ENCODE data around the gene HSDL2.
A peak's percentile ranks its signal among the peaks of the same experiment; 100 is the strongest.
"Not testable (repeated sequence)": the region's sequence is repeated elsewhere in the genome, so short reads cannot be mapped to it uniquely, and the experiment has no call there.

HSDL2 gene

DNA sequence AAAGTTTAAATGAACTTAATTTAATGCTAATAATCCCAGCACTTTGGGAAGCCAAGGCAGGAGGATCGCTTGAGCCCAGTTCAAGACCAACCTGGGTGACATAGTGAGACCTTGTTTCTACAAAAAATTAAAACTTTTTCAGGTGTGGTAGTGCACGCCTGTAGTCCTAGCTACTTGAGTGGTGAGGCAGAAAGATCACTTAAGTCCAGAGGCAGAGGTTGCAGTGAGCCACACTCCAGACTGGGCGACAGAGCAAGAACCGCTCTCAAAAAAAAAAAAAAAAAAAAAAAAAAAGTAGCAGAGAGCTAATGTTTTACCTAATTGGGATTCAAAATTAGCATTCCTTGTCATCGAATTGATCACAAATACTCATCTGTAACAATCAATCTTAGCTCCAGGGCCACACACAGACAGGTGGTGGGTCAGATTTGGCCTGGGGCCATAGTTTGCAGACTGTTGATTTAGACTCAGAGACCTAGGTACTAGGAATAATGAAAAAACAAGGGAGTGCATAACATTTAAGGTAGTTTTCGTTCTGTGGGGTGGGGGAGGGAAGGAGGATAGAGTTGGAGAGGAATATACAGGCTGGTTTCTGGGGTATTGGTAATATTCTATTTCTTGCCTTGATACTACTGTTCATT lies 21.4 kb downstream of the HSDL2 start:
- no peak for DNase-seq

DNA sequence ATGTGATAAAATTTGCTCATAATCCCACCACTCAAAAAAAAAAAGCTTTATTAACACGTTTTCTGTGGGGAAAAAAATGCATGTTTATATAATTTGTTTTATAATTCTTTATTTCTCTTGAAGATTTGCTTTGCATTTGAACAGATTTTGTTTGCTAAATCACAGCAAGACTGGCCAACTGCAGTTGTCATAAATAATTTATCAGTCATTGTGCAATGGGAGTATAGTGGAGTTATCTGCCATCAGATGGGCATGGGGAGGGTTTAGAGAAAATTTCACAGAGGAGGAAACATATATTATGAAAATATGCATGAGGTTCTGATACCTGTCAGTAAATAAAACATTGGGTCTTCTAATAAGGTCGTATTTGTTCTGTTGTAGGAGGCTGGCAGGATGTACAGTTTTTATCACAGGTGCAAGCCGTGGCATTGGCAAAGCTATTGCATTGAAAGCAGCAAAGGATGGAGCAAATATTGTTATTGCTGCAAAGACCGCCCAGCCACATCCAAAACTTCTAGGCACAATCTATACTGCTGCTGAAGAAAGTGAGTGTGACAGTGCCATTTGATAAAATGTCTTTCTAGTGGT lies 23.8 kb downstream of the HSDL2 start:
- DNase-seq: no peak

GRCh38 chr9:112404508-112404932 lies 24.6 kb downstream of the HSDL2 start:
- no peak for DNase-seq

- no peak for DNase-seq
These were observed 28.4 kb downstream of the HSDL2 start for GRCh38 chr9:112408275-112408674.

DNA sequence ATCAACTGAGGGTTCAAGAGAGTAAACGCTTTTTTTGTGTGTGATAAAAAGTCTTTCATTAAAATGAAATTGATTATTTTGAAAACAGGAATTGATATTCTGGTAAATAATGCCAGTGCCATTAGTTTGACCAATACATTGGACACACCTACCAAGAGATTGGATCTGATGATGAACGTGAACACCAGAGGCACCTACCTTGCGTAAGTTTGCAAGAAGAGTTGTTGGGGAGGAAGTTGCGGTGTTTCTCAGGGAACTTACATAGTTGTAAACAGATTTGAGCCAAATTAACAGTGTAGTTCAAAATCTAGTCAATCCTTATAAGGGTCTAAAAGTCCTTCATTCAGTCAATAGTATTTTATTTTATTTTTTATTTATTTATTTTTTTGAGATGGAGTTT lies 28.9 kb downstream of the HSDL2 start:
- DNase-seq: no peak

DNA sequence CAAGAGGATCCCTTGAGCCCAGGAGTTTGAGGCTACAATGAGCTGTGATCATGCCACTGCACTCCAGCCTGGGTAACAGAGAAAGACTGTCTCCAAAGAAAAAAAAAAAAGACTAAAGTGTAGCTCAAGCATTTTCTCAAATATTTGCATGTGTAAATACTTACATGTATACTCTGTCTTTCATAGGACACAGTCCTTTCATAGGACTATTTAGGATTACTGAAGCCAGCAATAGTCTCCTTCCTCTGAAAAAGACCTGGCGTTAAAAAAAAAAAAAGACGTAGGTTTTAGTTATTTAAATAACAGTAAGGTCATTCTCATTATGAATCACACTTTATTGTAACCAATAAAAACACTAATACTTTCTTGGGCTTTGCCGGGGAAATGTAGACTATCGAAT lies 29.9 kb downstream of the HSDL2 start:
- no peak for DNase-seq

GRCh38 chr9:112411626-112412027 lies 31.7 kb downstream of the HSDL2 start:
- DNase-seq: no peak

GRCh38 chr9:112413728-112414127 lies 33.8 kb downstream of the HSDL2 start:
- not testable (repeated sequence) for DNase-seq

GRCh38 chr9:112420208-112420607 lies 40.3 kb downstream of the HSDL2 start:
- DNase-seq: no peak

DNA sequence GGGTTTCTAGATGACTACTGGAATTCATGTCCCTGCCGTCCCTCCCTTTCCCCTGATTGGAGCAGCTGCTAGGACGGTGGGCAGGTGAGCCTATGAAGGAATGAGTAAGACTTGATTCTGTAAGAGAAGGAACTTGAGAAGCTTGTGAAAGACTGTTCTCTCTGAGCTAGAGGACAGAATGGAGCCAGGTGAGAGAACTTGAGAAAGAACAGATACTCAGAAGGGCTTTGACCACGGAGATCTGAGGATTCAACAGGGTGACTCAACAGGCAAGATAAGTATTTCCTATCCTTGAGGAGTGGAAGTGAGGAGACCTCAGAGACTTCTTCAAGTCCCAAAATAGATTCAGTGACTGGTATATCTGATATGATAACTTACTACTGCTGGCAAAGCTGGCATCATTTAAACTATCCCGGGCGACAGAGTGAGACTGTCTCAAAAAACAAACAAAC lies 41.9 kb downstream of the HSDL2 start:
- peak; percentile 63 for DNase-seq

DNA sequence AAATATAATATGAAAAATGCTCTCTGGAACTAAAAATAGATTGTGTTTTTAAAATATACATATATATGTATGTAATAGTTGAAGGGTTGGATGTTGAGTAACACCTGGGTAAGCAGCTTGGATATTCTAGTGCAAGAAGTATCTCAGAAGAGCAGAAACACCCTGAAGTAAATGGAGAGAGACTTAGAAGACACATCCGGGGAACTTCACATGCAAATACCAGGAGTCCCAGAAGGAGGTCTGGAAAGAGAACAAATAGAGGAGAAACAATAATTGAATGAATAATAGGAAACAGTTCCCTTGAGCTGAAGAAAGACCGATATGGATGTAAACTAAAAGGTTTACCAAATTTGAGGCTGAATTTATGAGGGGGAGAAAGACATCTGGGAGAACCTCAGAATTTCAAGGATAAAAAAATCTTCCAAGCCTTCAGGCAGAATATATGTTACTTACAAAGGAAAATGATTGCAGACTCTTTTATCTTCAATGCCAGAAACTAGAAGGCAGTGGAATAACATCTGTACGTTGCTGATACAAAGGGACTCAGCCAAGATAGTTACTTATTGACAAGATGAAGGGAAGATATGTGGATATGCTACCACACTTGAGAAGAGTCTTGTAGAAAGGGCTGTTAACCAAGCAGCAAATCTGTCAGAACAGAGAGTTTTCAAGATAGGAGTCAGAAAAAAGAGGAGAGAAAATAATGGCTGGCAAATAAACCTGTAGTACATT lies 42.7 kb downstream of the HSDL2 start:
- DNase-seq: peak; percentile 90

GRCh38 chr9:112430006-112430522 lies 50.2 kb downstream of the HSDL2 start:
- no peak for DNase-seq

GRCh38 chr9:112433499-112434392 lies 53.8 kb downstream of the HSDL2 start:
- DNase-seq: no peak

DNA sequence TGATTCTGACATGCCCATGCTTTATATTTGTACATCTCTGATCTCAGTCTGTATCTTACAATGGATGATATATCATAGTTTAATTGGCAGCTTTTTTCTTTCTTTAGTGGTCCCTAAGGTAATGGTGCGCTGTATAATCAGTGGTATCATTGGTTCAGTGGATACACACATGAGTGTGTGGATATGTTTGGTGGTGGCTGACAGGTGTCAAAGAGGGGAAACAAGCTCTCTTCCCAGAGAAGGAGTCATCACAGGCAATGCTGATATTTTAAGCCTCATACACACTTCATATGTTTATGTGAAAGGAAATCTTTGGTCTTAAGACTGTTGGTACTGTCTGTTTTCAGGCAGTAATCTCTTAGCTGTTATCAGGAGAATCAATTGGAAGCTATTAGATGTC lies 54.6 kb downstream of the HSDL2 start:
- DNase-seq: no peak

DNA sequence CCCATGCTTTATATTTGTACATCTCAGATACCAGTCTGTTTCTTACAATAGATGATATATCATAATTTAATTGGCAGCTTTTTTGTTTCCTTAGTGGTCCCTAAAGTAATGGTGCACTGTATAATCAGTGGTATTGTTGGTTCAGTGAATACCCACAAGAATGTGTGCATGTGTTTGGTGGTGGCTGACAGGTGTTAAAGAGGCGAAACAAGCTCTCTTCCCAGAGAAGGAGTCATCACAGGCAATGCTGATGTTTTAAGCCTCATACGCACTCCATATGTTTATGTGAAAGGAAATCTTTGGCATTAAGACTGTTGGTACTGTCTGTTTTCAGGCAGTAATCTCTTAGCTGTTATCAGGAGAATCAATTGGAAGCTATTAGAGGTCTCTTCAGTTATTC lies 57.5 kb downstream of the HSDL2 start:
- DNase-seq: no peak

GRCh38 chr9:112439171-112439570 lies 59.3 kb downstream of the HSDL2 start:
- DNase-seq: no peak

GRCh38 chr9:112439825-112440224 lies 59.9 kb downstream of the HSDL2 start:
- no peak for DNase-seq

DNA sequence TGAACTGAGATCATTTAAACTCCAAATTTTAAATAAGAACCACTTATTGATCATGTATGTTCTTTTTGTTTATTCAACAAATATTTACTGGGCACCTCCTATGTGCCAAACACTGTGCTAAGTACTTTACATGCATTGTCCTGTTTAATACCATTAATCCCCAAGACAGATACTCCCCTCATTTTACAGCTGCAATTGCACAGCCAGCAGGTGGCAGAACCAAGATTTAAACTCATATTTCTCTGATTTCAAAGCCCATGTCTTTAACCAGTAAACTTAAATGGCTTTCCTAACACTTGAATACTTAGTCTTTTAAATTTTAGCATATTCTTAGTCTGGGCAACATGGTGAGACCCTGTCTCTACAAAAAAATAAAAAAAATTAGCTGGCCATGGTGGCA lies 63.3 kb downstream of the HSDL2 start:
- DNase-seq: peak; percentile 42

GRCh38 chr9:112443636-112444035 lies 63.7 kb downstream of the HSDL2 start:
- no peak for DNase-seq

- no peak for DNase-seq
These were observed 65.3 kb downstream of the HSDL2 start for GRCh38 chr9:112445196-112445595.

- DNase-seq: no peak
These were observed 66.2 kb downstream of the HSDL2 start for GRCh38 chr9:112446080-112446479.

- DNase-seq: no peak
These were observed 66.6 kb downstream of the HSDL2 start for GRCh38 chr9:112446526-112446925.

- peak; percentile 30 for DNase-seq
These were observed 67.4 kb downstream of the HSDL2 start for GRCh38 chr9:112447283-112447761.

All from OCI-M1 (cell line).